IMR-90 (cell line): ENCODE results near the gene MAML3.

ENCODE experiments used
- CEBPB ChIP-seq: IDR thresholded peaks from 2 replicates; pipeline ENCODE4 v1.6.1; 2012; ENCODE audit warnings: low read depth, low read length, improper control_type of control experiment
- CTCF ChIP-seq: conservative IDR thresholded peaks from 2 replicates; pipeline ENCODE4 v1.5.1; 2012; ENCODE audit warnings: mild to moderate bottlenecking, low read depth, low read length, improper control_type of control experiment
- ELK1 ChIP-seq: fragments of 150-350 bp; IDR thresholded peaks from 2 replicates; pipeline ENCODE4 v1.6.1; 2016; ENCODE audit warnings: low read depth, mild to moderate bottlenecking, low read length, moderate library complexity, borderline replicate concordance
- MAFK ChIP-seq: IDR thresholded peaks from 2 replicates; pipeline ENCODE4 v1.6.1; 2012; ENCODE audit warnings: low read depth, low read length, improper control_type of control experiment
- POLR2A ChIP-seq: IDR thresholded peaks from 2 replicates; pipeline ENCODE4 v1.6.1; 2012; ENCODE audit warnings: mild to moderate bottlenecking, low read depth, low read length

- TF ChIP-seq CTCF: no peak
- no peak for TF ChIP-seq POLR2A
- TF ChIP-seq CEBPB: no peak
- no peak for TF ChIP-seq MAFK
- TF ChIP-seq ELK1: no peak
Observed at GRCh38 chr4:139838811-139839210, 315.2 kb downstream of the MAML3 start.
